ENCODE measurements around the gene SOX15.

SOX15 gene

DNA sequence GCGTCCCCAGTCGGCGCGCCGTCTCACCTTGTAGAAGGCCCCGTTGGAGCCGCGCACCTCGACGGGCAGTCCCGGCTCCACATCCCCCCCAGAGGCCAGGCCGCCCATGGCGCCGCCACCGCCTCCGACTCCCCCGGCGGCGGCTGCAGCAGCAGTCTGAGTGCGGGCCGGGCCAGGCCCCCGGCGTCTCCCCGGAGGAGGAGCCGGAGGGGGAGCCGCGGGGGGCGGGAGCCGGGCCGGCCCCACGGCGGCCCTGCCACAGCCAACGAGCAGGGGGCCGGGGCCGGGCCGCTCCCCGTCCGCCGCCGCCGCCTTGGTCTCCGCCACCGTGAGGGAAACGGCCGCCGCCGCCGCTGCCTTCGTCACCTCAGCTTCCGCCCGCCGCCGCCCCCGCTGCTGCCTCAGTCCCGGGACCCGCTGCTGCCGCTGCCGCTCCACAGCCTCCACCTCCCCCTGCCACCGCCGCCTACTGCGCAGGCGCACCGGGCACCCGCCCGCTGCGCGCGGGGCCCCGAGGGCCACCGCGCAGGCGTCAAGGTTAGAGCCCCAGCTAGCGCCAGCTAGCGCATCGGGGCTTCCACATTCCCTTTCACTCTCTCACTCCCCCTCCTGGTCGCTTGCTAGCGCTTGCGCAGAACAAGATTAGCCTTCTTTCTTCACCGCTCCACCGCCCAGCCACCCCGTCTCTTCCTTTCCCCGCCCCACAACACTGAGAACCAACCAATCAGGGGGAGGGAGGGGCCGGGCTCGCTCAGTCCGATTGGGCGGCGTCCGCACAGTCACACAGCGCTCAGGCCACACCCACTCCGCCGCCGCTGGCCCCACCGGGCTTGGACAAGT is 24.8 kb upstream of the SOX15 start, which contains the start of gene FXR2:
Gene FXR2, minus strand, starts transcription at position 473 of the 840 bp plus-strand sequence. Its CDS starts 365 bp downstream, at position 108.
- Histone ChIP-seq H3K4ac (ENCODE audit: low read length) (no peak within 1 kb of the TSS), H4K8ac (ENCODE audit: low read depth, low read length) (no peak within 1 kb of the TSS), H3K4me3 (ENCODE audit: low read length in 2 of 2) (peak within 1 kb of the TSS; percentile 64 to 90), H3K14ac (ENCODE audit: low read length) (peak within 1 kb of the TSS; percentile 58), H3K4me1 (ENCODE audit: control insufficient read depth in 2 of 2, insufficient read depth in 1 of 2, low read depth in 1 of 2, low read length in 2 of 2) (peaks cover 8 to 9% of the 10 kb centered on the region in 2 donors), H3K18ac (ENCODE audit: low read length) (peak within 1 kb of the TSS; percentile 97), H3K9ac (ENCODE audit: low read depth, low read length, poor library complexity) (peak within 1 kb of the TSS; percentile 97), H2BK5ac (ENCODE audit: low read length) (peak within 1 kb of the TSS; percentile 91), H3K23ac (ENCODE audit: low read depth, low read length, poor library complexity) (peak within 1 kb of the TSS; percentile 100), H4K91ac (ENCODE audit: low read depth, low read length, poor library complexity) (no peak within 1 kb of the TSS), H3K27ac (replicated peaks; ENCODE audit: low read length) (peak within 1 kb of the TSS; percentile 94), H3K9me3 (replicated peaks in 1 of 2; ENCODE audit: control insufficient read depth in 2 of 2, insufficient read depth in 1 of 2, low read depth in 1 of 2, low read length in 2 of 2) (no peaks in the 10 kb centered on the region), H2BK120ac (ENCODE audit: low read depth, low read length) (peak within 1 kb of the TSS; percentile 47), H2AK5ac (ENCODE audit: low read depth, low read length) (peak within 1 kb of the TSS; percentile 96), H2BK12ac (ENCODE audit: low read length) (no peak within 1 kb of the TSS), H3K27me3 (ENCODE audit: control insufficient read depth in 3 of 3, insufficient read depth in 3 of 3, low read depth in 1 of 3, low read length in 3 of 3) (no peaks in the 10 kb centered on the region), H3K79me1 (ENCODE audit: low read depth, low read length) (peaks cover 3% of the 10 kb centered on the region), H2BK15ac (ENCODE audit: low read length) (peak within 1 kb of the TSS; percentile 76), H2AFZ (ENCODE audit: low read length) (peak within 1 kb of the TSS; percentile 85), H3K4me2 (ENCODE audit: insufficient read depth, low read length, poor library complexity, severe bottlenecking) (peak within 1 kb of the TSS; percentile 79), H3K36me3 (replicated peaks in 1 of 2; ENCODE audit: control insufficient read depth in 2 of 2, insufficient read depth in 2 of 2, low read length in 2 of 2) (peaks cover 5 to 28% of the 10 kb centered on the region in 2 donors)
- peak; percentile 100 for DNase-seq (ENCODE audit: low spot score)
- no CpG with 5 or more reads among the region's 93 CpGs for WGBS, 2 donors (ENCODE audit: extremely low coverage in 2 of 2, insufficient read length in 2 of 2, insufficient replicate concordance in 1 of 2)

DNA sequence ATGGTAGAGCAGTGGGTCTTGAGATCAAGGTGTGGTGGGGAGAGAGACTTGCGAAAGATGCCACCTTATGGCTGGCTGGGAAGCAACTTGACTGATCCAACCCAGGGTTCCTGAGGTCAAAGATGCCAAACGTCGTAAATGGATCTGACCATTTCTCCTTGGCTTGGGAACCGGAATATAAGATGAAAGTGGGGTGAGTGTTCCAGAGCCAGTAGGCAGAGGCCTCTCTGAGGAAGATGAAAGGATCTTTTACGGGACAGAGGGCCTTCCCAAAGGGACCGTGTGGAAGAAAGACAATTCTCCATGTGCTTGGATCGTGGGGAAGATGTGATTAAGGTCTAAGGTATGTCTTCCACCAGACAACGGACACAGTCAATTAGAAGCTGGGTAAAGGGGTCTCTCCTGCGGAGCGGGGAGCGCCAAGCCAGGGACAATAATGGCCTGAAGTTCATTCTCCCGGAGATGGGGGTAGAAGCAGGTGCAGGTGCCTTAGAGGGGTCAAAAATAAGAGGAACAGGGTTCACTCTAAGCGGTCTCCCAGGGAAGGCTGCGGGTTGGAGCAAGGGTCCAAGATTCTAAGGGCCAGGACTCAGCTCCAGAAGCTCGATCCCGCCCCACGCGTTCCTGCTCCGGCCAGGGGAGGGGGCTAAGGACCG is 24.0 kb upstream of the SOX15 start:
- Histone ChIP-seq H3K4me2 (ENCODE audit: insufficient read depth, low read length, poor library complexity, severe bottlenecking) (peak overlapping the region; percentile 79), H2BK12ac (ENCODE audit: low read length) (no peak overlapping the region), H3K36me3 (replicated peaks in 1 of 2; ENCODE audit: control insufficient read depth in 2 of 2, insufficient read depth in 2 of 2, low read length in 2 of 2) (peaks cover 5 to 35% of the 10 kb centered on the region in 2 donors), H3K27me3 (ENCODE audit: control insufficient read depth in 3 of 3, insufficient read depth in 3 of 3, low read depth in 1 of 3, low read length in 3 of 3) (no peaks in the 10 kb centered on the region), H4K8ac (ENCODE audit: low read depth, low read length) (no peak overlapping the region), H3K18ac (ENCODE audit: low read length) (peak overlapping the region; percentile 97), H3K4me1 (ENCODE audit: control insufficient read depth in 2 of 2, insufficient read depth in 1 of 2, low read depth in 1 of 2, low read length in 2 of 2) (peaks cover 8 to 9% of the 10 kb centered on the region in 2 donors), H2BK5ac (ENCODE audit: low read length) (peak overlapping the region; percentile 91), H3K23ac (ENCODE audit: low read depth, low read length, poor library complexity) (peak overlapping the region; percentile 100), H2BK15ac (ENCODE audit: low read length) (peak overlapping the region; percentile 76), H2AFZ (ENCODE audit: low read length) (peak overlapping the region; percentile 82), H3K27ac (replicated peaks; ENCODE audit: low read length) (peak overlapping the region; percentile 94), H3K9me3 (replicated peaks in 1 of 2; ENCODE audit: control insufficient read depth in 2 of 2, insufficient read depth in 1 of 2, low read depth in 1 of 2, low read length in 2 of 2) (no peaks in the 10 kb centered on the region), H3K9ac (ENCODE audit: low read depth, low read length, poor library complexity) (peak overlapping the region; percentile 97), H3K4me3 (ENCODE audit: low read length in 2 of 2) (peak overlapping the region; percentile 64 to 90), H3K4ac (ENCODE audit: low read length) (no peak overlapping the region), H3K14ac (ENCODE audit: low read length) (peak overlapping the region; percentile 58), H3K79me1 (ENCODE audit: low read depth, low read length) (peaks cover 3% of the 10 kb centered on the region), H2AK5ac (ENCODE audit: low read depth, low read length) (peak overlapping the region; percentile 96), H2BK120ac (ENCODE audit: low read depth, low read length) (no peak overlapping the region), H4K91ac (ENCODE audit: low read depth, low read length, poor library complexity) (no peak overlapping the region)
- no CpG with 5 or more reads among the region's 20 CpGs for WGBS, 2 donors (ENCODE audit: extremely low coverage in 2 of 2, insufficient read length in 2 of 2, insufficient replicate concordance in 1 of 2)
- peak; percentile 24 for DNase-seq (ENCODE audit: low spot score)

DNA sequence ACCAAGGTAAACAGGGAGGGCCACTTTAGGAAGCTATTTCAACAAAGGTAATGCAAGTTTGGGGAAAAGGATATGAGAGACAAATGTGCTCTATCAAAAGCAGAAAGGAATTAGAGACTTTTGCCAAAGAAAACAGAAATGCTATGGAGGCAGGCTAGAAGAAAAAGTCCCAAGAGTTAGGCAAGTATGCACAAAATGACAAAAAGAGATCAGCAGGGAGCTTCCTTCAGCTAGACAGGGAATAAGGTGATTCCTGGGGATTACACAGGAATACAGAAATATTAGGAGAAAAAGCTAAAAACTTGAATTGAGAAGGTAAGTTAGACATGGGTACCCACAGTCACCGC is 22.4 kb upstream of the SOX15 start:
- Histone ChIP-seq H3K4me2 (ENCODE audit: insufficient read depth, low read length, poor library complexity, severe bottlenecking) (no peak overlapping the region), H4K8ac (ENCODE audit: low read depth, low read length) (no peak overlapping the region), H2BK12ac (ENCODE audit: low read length) (no peak overlapping the region), H2AFZ (ENCODE audit: low read length) (no peak overlapping the region), H2BK15ac (ENCODE audit: low read length) (no peak overlapping the region), H3K23ac (ENCODE audit: low read depth, low read length, poor library complexity) (no peak overlapping the region), H3K79me1 (ENCODE audit: low read depth, low read length) (peaks cover 3% of the 10 kb centered on the region), H4K91ac (ENCODE audit: low read depth, low read length, poor library complexity) (no peak overlapping the region), H3K9ac (ENCODE audit: low read depth, low read length, poor library complexity) (no peak overlapping the region), H3K18ac (ENCODE audit: low read length) (no peak overlapping the region), H3K9me3 (replicated peaks in 1 of 2; ENCODE audit: control insufficient read depth in 2 of 2, insufficient read depth in 1 of 2, low read depth in 1 of 2, low read length in 2 of 2) (no peaks in the 10 kb centered on the region), H3K4me1 (ENCODE audit: control insufficient read depth in 2 of 2, insufficient read depth in 1 of 2, low read depth in 1 of 2, low read length in 2 of 2) (peaks cover 8 to 9% of the 10 kb centered on the region in 2 donors), H2BK120ac (ENCODE audit: low read depth, low read length) (no peak overlapping the region), H3K4me3 (ENCODE audit: low read length in 2 of 2) (no peak overlapping the region), H2AK5ac (ENCODE audit: low read depth, low read length) (no peak overlapping the region), H3K27me3 (ENCODE audit: control insufficient read depth in 3 of 3, insufficient read depth in 3 of 3, low read depth in 1 of 3, low read length in 3 of 3) (no peaks in the 10 kb centered on the region), H2BK5ac (ENCODE audit: low read length) (no peak overlapping the region), H3K36me3 (replicated peaks in 1 of 2; ENCODE audit: control insufficient read depth in 2 of 2, insufficient read depth in 2 of 2, low read length in 2 of 2) (peaks cover 5 to 46% of the 10 kb centered on the region in 2 donors), H3K4ac (ENCODE audit: low read length) (no peak overlapping the region), H3K27ac (replicated peaks; ENCODE audit: low read length) (no peak overlapping the region), H3K14ac (ENCODE audit: low read length) (no peak overlapping the region)
- no CpG with 5 or more reads among the region's 1 CpG for WGBS, 2 donors (ENCODE audit: extremely low coverage in 2 of 2, insufficient read length in 2 of 2, insufficient replicate concordance in 1 of 2)
- no peak for DNase-seq (ENCODE audit: low spot score)

Data from neuronal stem cell (in vitro differentiated cells).